ENCODE data around the gene HOMER2. TPM values are rescaled to one million over a fixed set of nuclear protein-coding genes. Genes with fewer than 3 reads are reported as not detected.

The HOMER2 gene
- total and polyA plus RNA-seq, 2 donors (not counting 3 experiments of a cell fraction or from before 2014, with no cell fraction given), result 0.60 to 0.68 TPM

GRCh38 chr15:82930461-82930860, 22.1 kb downstream of the HOMER2 start:
- CTCF ChIA-PET, result no interaction called here
- FAIRE-seq, result no peak
- POLR2A ChIA-PET, result no interaction called here

More at GRCh38 chr15:82930461-82930860, 22.1 kb downstream of the HOMER2 start:
- dilution Hi-C loops (cut with MboI; ENCODE audit: extremely low pct_ligation_motif_present, low sequenced_read_pairs) (no loop called here), intact Hi-C loops (cut with micrococcal nuclease) (no loop called here)
- Histone ChIP-seq H3K79me2 (ENCODE audit: control insufficient read depth, insufficient read depth, low read length) (no peaks in the 10 kb centered on the region), H3K36me3 (ENCODE audit: control insufficient read depth in 2 of 2, extremely low read depth in 1 of 2, insufficient read depth in 2 of 2, low read length in 2 of 2) (no peaks in the 10 kb centered on the region), H3K9ac (replicated peaks; ENCODE audit: extremely low read depth, insufficient read depth, low read length) (no peak overlapping the region), H2AFZ (ENCODE audit: low read depth, low read length) (no peak overlapping the region), H3K9me3 (replicated peaks; ENCODE audit: control insufficient read depth, insufficient read depth, low read length) (no peaks in the 10 kb centered on the region), H3K27me3 (ENCODE audit: control insufficient read depth in 2 of 2, insufficient read depth in 2 of 2, low read length in 2 of 2) (no peaks in the 10 kb centered on the region), H3K9me1 (replicated peaks; ENCODE audit: control insufficient read depth, extremely low read depth, insufficient read depth, low read length) (no peaks in the 10 kb centered on the region), H4K20me1 (replicated peaks; ENCODE audit: control insufficient read depth, extremely low read depth, insufficient read depth, low read length) (no peaks in the 10 kb centered on the region), H3K4me1 (ENCODE audit: control insufficient read depth, extremely low read depth, insufficient read depth, low read length) (no peaks in the 10 kb centered on the region), H3K4me3 (replicated peaks in 1 of 3; ENCODE audit: insufficient read depth in 1 of 3, low read depth in 1 of 3, low read length in 3 of 3) (no peak overlapping the region), H3K4me2 (ENCODE audit: insufficient read depth, low read length) (no peak overlapping the region), H3K27ac (ENCODE audit: insufficient read depth, low read depth, low read length) (no peak overlapping the region)
- no peak for DNase-seq (ENCODE audit: low read depth, low spot score)
- TF ChIP-seq POLR2A (IDR thresholded peaks at IDR 0.05; ENCODE audit: low read depth, low read length) (no peak), JUN (IDR thresholded peaks at IDR 0.05; ENCODE audit: borderline replicate concordance, insufficient read depth, insufficient read length, low read depth) (no peak), CTCF (IDR thresholded peaks at IDR 0.05; ENCODE audit: extremely low read depth in 1 of 2, insufficient read depth in 1 of 2, low read depth in 1 of 2, low read length in 2 of 2) (no peak), EZH2 (IDR thresholded peaks at IDR 0.05; ENCODE audit: borderline replicate concordance, low read depth, low read length, severe bottlenecking) (no peak), FOS (IDR thresholded peaks at IDR 0.05; ENCODE audit: borderline replicate concordance, insufficient read depth, low read length) (no peak), GATA2 (IDR thresholded peaks at IDR 0.05; ENCODE audit: insufficient read depth, insufficient read length, low read depth, low read length) (no peak), POLR2AphosphoS5 (IDR thresholded peaks at IDR 0.05; ENCODE audit: insufficient read depth, low read depth, low read length) (no peak), MYC (IDR thresholded peaks at IDR 0.05; ENCODE audit: low read depth, low read length) (no peak), MAX (IDR thresholded peaks at IDR 0.05; ENCODE audit: insufficient read depth, insufficient read length) (no peak)
- BruUV-seq (replicated peaks), result no TSS peak

All from endothelial cell of umbilical vein (primary cell).